Measurements from ENCODE around the gene EPS15.

DNA sequence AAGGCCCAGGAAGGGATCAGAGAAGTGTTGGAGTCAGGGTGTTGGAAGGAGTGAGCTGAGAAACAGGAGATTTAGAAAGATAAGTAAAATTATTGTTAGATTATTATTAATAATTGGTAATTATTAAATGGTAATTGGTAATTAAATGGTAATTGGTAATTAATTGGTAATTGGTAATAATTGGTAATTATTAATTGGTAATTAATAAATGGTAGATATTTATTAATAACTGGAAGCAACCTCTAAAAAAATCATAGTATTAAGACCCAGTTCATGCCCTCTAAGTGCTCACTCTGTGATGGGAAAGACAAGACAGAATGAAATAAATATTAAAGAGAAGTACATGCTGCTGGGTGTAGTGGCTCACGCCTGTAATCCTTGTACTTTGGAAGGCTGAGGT is 13.8 kb upstream of the EPS15 start:
- TF ChIP-seq, protein P1, sequence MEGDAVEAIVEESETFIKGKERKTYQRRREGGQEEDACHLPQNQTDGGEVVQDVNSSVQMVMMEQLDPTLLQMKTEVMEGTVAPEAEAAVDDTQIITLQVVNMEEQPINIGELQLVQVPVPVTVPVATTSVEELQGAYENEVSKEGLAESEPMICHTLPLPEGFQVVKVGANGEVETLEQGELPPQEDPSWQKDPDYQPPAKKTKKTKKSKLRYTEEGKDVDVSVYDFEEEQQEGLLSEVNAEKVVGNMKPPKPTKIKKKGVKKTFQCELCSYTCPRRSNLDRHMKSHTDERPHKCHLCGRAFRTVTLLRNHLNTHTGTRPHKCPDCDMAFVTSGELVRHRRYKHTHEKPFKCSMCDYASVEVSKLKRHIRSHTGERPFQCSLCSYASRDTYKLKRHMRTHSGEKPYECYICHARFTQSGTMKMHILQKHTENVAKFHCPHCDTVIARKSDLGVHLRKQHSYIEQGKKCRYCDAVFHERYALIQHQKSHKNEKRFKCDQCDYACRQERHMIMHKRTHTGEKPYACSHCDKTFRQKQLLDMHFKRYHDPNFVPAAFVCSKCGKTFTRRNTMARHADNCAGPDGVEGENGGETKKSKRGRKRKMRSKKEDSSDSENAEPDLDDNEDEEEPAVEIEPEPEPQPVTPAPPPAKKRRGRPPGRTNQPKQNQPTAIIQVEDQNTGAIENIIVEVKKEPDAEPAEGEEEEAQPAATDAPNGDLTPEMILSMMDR (conservative IDR thresholded peaks at IDR 0.05; ENCODE audit: low read depth, low read length), result no peak
- no peak for TF ChIP-seq EZH2phosphoT487 (IDR thresholded peaks at IDR 0.05; ENCODE audit: borderline replicate concordance, low read length)
